AG04449 (cell line): ENCODE results near the gene QRFP.

Experiments
- CTCF ChIA-PET: fragments of 350-600 bp; formaldehyde crosslinking; extraction: SDS; loops from one replicate; lab custom pipeline; 2021; ENCODE audit warnings: antibody characterized with exemption; lab: Yijun Ruan, JAX
- POLR2A ChIA-PET: fragments of 400-600, 350-600 bp; formaldehyde crosslinking; extraction: SDS; loops from one replicate; lab custom pipeline; 2020; ENCODE audit warnings: antibody characterized with exemption, inconsistent platforms; lab: Yijun Ruan, JAX
- DNase-seq: peaks from one replicate; pipeline ENCODE4 v3.0.0-alpha.2; 2010; ENCODE audit warnings: low read depth, low spot score
- H3K4me3 ChIP-seq: 2 replicates; pipeline ENCODE4 v1.5.1; 2011; ENCODE audit warnings: low read depth, mild to moderate bottlenecking, control low read depth, low read length
- CTCF ChIP-seq: IDR thresholded peaks from one replicate; pipeline ENCODE4 v1.5.1; 2011; ENCODE audit warnings: mild to moderate bottlenecking, moderate library complexity, low read length, control low read depth, inconsistent platforms; ENCODE audit not compliant: insufficient read depth; ENCODE audit errors: missing control alignments

QRFP gene

GRCh38 chr9:130843049-130843908 lies 53.3 kb downstream of the QRFP start:
- CTCF ChIA-PET = interaction anchor here (1.0 to 1.7 kb wide), 4 partner anchors 22 to 142 kb away, joined by 4 to 7 read pairs (median 4); no protein-coding TSS in a partner anchor
- TF ChIP-seq CTCF = no peak
- H3K4me3 ChIP-seq = no peak overlapping the region
- no peak for DNase-seq
- POLR2A ChIA-PET = no interaction called here
